Measurements from ENCODE around the gene PCBP1. TPM values are rescaled to one million over a fixed set of nuclear protein-coding genes. Genes with fewer than 3 reads are reported as not detected.
A peak's percentile ranks its signal among the peaks of the same experiment; 100 is the strongest.

The PCBP1 gene
- total and polyA plus RNA-seq, 2 donors, result 45.9 to 361 TPM

DNA sequence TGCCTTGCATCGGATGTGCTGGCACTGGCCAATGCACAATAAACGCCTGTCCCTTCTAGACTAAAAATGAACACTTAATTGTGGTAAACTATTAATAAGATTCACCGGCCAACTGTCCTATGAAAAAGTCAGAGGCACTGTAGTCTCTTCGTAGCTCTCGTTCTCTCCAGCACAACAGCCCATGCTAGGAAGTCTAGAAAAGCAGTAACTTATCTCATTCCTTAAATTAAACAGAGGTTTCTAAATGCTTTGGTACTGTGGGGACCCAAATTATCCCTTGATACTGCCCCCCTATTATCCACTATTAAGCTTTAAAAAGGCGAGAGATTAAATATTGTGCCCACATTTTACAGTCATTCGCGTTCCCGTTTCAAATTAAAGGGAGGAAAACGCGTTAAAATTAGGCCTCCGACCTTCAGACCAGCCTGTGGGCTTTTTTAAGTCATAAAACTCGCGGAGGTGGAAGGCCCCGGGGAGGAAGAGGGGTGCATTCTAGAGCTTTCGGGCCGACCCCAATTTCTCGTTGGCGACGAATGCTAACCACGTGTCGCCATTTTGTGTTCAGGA, 1.5 kb upstream of the PCBP1 start:
- H3K4me1 ChIP-seq (ENCODE audit: control insufficient read depth in 2 of 2, insufficient read depth in 2 of 2, low read length in 2 of 2), result peaks cover 25 to 39% of the 10 kb centered on the region in 2 donors
- WGBS, result 26% methylated on average over 22 of the region's 22 CpGs

DNA sequence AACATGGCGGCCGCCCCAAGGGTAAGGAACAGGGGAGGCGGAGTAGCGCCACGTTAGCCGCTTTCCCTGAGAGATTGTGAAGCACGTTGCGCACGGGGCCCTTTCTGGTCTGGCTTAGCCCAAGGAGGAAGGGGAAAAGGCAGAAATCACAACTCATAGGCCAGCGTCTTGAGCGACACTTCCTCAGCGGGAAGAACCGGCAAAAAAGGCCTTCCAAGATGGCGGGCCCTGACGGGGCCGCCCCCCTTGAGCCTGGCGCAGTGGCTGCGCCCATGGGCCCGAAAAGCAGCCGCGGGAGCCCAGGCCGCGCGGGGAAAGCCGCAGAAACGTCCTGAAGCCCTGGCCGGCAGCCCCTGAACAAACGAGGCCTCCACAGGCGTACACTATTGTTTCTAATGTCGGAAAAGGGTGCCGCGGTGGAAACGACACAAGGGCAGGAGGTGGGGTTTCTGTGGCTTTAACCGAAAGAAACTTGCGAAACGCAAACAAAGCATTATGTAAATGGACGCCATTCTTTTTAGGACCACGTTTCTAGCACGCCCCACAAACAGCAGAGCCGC, 919 bp upstream of the PCBP1 start:
- under 1% methylated on average over 40 of the region's 40 CpGs for WGBS
- Histone ChIP-seq H3K36me3 (ENCODE audit: control insufficient read depth in 2 of 2, insufficient read depth in 2 of 2, low read length in 1 of 2) (peaks cover 22 to 54% of the 10 kb centered on the region in 2 donors), H3K27me3 (ENCODE audit: control insufficient read depth in 2 of 2, insufficient read depth in 1 of 2, low read length in 1 of 2) (no peaks in the 10 kb centered on the region), H3K27ac (ENCODE audit: low read depth in 1 of 2, low read length in 1 of 2) (peak overlapping the region; percentile 100), H3K4me3 (ENCODE audit: low read length in 2 of 2) (peak overlapping the region; percentile 66 to 79), H3K9me3 (ENCODE audit: control insufficient read depth in 2 of 2, insufficient read depth in 1 of 2, low read length in 1 of 2) (peaks cover 0 to 6% of the 10 kb centered on the region in 2 donors), H3K4me1 (ENCODE audit: control insufficient read depth in 2 of 2, insufficient read depth in 2 of 2, low read length in 2 of 2) (peaks cover 29 to 44% of the 10 kb centered on the region in 2 donors)
- peak in 7 of 9 donors; percentile 78 to 94 (median 83) for DNase-seq (ENCODE audit: low read depth in 6 of 9, low spot score in 9 of 9)

More for the DNA sequence above, 1.5 kb upstream of the PCBP1 start:
- H3K4me3 ChIP-seq (ENCODE audit: low read length in 2 of 2), result peak overlapping the region; percentile 66 to 79
- peak overlapping the region; percentile 100 for H3K27ac ChIP-seq (ENCODE audit: low read depth in 1 of 2, low read length in 1 of 2)
- H3K27me3 ChIP-seq (ENCODE audit: control insufficient read depth in 2 of 2, insufficient read depth in 1 of 2, low read length in 1 of 2), result no peaks in the 10 kb centered on the region
- peaks cover 26 to 57% of the 10 kb centered on the region in 2 donors for H3K36me3 ChIP-seq (ENCODE audit: control insufficient read depth in 2 of 2, insufficient read depth in 2 of 2, low read length in 1 of 2)
- DNase-seq (ENCODE audit: low read depth in 6 of 9, low spot score in 9 of 9), result peak in 1 of 9 donors; percentile 63
- peaks cover 0 to 4% of the 10 kb centered on the region in 2 donors for H3K9me3 ChIP-seq (ENCODE audit: control insufficient read depth in 2 of 2, insufficient read depth in 1 of 2, low read length in 1 of 2)

DNA sequence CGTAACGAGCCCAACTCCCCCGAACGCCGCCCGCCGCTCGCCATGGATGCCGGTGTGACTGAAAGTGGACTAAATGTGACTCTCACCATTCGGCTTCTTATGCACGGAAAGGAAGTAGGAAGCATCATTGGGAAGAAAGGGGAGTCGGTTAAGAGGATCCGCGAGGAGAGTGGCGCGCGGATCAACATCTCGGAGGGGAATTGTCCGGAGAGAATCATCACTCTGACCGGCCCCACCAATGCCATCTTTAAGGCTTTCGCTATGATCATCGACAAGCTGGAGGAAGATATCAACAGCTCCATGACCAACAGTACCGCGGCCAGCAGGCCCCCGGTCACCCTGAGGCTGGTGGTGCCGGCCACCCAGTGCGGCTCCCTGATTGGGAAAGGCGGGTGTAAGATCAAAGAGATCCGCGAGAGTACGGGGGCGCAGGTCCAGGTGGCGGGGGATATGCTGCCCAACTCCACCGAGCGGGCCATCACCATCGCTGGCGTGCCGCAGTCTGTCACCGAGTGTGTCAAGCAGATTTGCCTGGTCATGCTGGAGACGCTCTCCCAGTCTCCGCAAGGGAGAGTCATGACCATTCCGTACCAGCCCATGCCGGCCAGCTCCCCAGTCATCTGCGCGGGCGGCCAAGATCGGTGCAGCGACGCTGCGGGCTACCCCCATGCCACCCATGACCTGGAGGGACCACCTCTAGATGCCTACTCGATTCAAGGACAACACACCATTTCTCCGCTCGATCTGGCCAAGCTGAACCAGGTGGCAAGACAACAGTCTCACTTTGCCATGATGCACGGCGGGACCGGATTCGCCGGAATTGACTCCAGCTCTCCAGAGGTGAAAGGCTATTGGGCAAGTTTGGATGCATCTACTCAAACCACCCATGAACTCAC, 673 bp downstream of the PCBP1 start:
- peaks cover 30 to 51% of the 10 kb centered on the region in 2 donors for H3K4me1 ChIP-seq (ENCODE audit: control insufficient read depth in 2 of 2, insufficient read depth in 2 of 2, low read length in 2 of 2)

DNA sequence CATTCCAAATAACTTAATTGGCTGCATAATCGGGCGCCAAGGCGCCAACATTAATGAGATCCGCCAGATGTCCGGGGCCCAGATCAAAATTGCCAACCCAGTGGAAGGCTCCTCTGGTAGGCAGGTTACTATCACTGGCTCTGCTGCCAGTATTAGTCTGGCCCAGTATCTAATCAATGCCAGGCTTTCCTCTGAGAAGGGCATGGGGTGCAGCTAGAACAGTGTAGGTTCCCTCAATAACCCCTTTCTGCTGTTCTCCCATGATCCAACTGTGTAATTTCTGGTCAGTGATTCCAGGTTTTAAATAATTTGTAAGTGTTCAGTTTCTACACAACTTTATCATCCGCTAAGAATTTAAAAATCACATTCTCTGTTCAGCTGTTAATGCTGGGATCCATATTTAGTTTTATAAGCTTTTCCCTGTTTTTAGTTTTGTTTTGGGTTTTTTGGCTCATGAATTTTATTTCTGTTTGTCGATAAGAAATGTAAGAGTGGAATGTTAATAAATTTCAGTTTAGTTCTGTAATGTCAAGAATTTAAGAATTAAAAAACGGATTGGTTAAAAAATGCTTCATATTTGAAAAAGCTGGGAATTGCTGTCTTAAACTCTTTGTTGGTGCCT, 1.4 kb downstream of the PCBP1 start:
- peak overlapping the region; percentile 100 for H3K27ac ChIP-seq (ENCODE audit: low read depth in 1 of 2, low read length in 1 of 2)
- H3K4me1 ChIP-seq (ENCODE audit: control insufficient read depth in 2 of 2, insufficient read depth in 2 of 2, low read length in 2 of 2), result peaks cover 25 to 51% of the 10 kb centered on the region in 2 donors
- DNase-seq (ENCODE audit: low read depth in 6 of 9, low spot score in 9 of 9), result no peak
- H3K27me3 ChIP-seq (ENCODE audit: control insufficient read depth in 2 of 2, insufficient read depth in 1 of 2, low read length in 1 of 2), result no peaks in the 10 kb centered on the region
- 4% methylated on average over 8 of the region's 8 CpGs for WGBS
- peak overlapping the region; percentile 66 to 99 for H3K4me3 ChIP-seq (ENCODE audit: low read length in 2 of 2)
- H3K9me3 ChIP-seq (ENCODE audit: control insufficient read depth in 2 of 2, insufficient read depth in 1 of 2, low read length in 1 of 2), result peaks cover 0 to 8% of the 10 kb centered on the region in 2 donors
- peaks cover 7 to 34% of the 10 kb centered on the region in 2 donors for H3K36me3 ChIP-seq (ENCODE audit: control insufficient read depth in 2 of 2, insufficient read depth in 2 of 2, low read length in 1 of 2)

More for the DNA sequence above, 673 bp downstream of the PCBP1 start:
- DNase-seq (ENCODE audit: low read depth in 6 of 9, low spot score in 9 of 9), result peak in 4 of 9 donors; percentile 57 to 79 (median 60)
- peak overlapping the region; percentile 66 to 99 for H3K4me3 ChIP-seq (ENCODE audit: low read length in 2 of 2)
- no peaks in the 10 kb centered on the region for H3K27me3 ChIP-seq (ENCODE audit: control insufficient read depth in 2 of 2, insufficient read depth in 1 of 2, low read length in 1 of 2)
- peaks cover 0 to 8% of the 10 kb centered on the region in 2 donors for H3K9me3 ChIP-seq (ENCODE audit: control insufficient read depth in 2 of 2, insufficient read depth in 1 of 2, low read length in 1 of 2)
- peaks cover 14 to 41% of the 10 kb centered on the region in 2 donors for H3K36me3 ChIP-seq (ENCODE audit: control insufficient read depth in 2 of 2, insufficient read depth in 2 of 2, low read length in 1 of 2)
- WGBS, result under 1% methylated on average over 58 of the region's 58 CpGs
- H3K27ac ChIP-seq (ENCODE audit: low read depth in 1 of 2, low read length in 1 of 2), result peak overlapping the region; percentile 100

DNA sequence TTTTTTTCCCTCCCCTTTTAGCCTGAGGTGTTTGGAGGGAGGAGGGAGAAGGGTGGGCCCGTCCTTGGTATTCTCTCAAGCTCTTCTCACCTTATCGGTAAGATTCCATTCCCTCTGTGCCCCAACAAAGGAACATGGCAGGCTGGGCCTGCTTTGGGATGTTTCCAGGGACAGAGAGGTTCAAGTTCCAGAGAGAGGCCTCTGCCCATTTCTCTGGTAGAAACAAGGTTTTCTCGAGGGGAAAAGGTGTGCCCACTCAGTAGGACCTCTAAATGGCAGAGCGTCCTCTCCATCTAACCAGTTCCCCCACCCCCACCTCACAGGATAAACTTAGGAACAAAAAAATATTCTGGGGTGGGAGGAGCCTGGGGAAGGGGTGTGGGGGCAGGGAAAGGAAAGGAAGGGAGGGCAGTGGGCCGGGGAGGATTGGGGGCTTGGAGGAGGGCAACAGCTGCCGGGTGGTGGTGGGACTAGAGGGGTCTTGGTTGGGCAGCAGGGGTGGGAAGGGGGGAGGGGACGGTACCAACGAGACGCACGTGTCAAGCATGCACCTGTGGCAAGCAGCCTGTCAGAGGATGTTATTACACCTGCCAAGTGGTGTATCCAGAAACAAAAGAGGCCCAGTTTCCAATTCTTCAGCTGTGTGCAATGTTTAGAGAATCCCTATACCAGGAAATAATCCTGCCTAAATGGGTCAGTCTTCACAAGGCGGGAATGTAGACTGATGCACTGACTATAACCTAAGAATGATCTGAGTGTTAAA, 2.1 kb downstream of the PCBP1 start:
- peak overlapping the region; percentile 92 to 100 for H3K27ac ChIP-seq (ENCODE audit: low read depth in 1 of 2, low read length in 1 of 2)
- H3K27me3 ChIP-seq (ENCODE audit: control insufficient read depth in 2 of 2, insufficient read depth in 1 of 2, low read length in 1 of 2), result no peaks in the 10 kb centered on the region
- H3K36me3 ChIP-seq (ENCODE audit: control insufficient read depth in 2 of 2, insufficient read depth in 2 of 2, low read length in 1 of 2), result peaks cover 7 to 27% of the 10 kb centered on the region in 2 donors
- peaks cover 30 to 55% of the 10 kb centered on the region in 2 donors for H3K4me1 ChIP-seq (ENCODE audit: control insufficient read depth in 2 of 2, insufficient read depth in 2 of 2, low read length in 2 of 2)
- WGBS, result 9% methylated on average over 11 of the region's 11 CpGs
- H3K9me3 ChIP-seq (ENCODE audit: control insufficient read depth in 2 of 2, insufficient read depth in 1 of 2, low read length in 1 of 2), result peaks cover 0 to 8% of the 10 kb centered on the region in 2 donors
- peak overlapping the region; percentile 66 to 99 for H3K4me3 ChIP-seq (ENCODE audit: low read length in 2 of 2)
- DNase-seq (ENCODE audit: low read depth in 6 of 9, low spot score in 9 of 9), result peak in 7 of 9 donors; percentile 76 to 91 (median 82)

DNA sequence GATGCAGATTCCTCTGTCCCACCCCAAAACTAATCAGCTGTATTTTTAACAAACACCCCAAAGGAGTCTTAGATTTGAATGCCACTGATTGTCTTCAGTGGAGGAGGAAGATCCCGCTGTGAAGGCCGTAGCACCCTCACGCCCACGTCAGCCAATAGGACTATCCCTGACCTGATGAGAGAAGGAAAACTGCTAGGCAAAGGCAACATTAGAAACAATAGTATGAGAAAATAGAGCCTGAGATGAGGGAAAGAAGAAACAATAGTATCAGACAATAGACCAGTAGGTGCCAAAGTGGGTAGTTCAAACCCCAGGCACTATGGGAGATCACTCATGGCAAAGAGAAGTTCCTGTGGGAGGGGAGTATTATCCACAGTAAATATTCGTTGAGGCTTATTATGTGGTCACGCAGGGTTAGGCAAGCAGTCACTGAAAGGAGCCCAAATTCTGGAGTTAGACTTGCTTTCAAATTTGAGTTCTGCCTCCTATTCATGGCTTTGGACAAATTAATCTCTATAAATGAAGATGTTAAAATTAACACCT, 2.8 kb downstream of the PCBP1 start:
- Histone ChIP-seq H3K27me3 (ENCODE audit: control insufficient read depth in 2 of 2, insufficient read depth in 1 of 2, low read length in 1 of 2) (no peaks in the 10 kb centered on the region), H3K27ac (ENCODE audit: low read depth in 1 of 2, low read length in 1 of 2) (peak overlapping the region; percentile 92 to 100), H3K9me3 (ENCODE audit: control insufficient read depth in 2 of 2, insufficient read depth in 1 of 2, low read length in 1 of 2) (peaks cover 0 to 8% of the 10 kb centered on the region in 2 donors), H3K36me3 (ENCODE audit: control insufficient read depth in 2 of 2, insufficient read depth in 2 of 2, low read length in 1 of 2) (peaks cover 7 to 27% of the 10 kb centered on the region in 2 donors), H3K4me1 (ENCODE audit: control insufficient read depth in 2 of 2, insufficient read depth in 2 of 2, low read length in 2 of 2) (peaks cover 33 to 56% of the 10 kb centered on the region in 2 donors), H3K4me3 (ENCODE audit: low read length in 2 of 2) (peak overlapping the region; percentile 66 to 99)
- WGBS, result 78% methylated on average over 6 of the region's 6 CpGs
- no peak for DNase-seq (ENCODE audit: low read depth in 6 of 9, low spot score in 9 of 9)

DNA sequence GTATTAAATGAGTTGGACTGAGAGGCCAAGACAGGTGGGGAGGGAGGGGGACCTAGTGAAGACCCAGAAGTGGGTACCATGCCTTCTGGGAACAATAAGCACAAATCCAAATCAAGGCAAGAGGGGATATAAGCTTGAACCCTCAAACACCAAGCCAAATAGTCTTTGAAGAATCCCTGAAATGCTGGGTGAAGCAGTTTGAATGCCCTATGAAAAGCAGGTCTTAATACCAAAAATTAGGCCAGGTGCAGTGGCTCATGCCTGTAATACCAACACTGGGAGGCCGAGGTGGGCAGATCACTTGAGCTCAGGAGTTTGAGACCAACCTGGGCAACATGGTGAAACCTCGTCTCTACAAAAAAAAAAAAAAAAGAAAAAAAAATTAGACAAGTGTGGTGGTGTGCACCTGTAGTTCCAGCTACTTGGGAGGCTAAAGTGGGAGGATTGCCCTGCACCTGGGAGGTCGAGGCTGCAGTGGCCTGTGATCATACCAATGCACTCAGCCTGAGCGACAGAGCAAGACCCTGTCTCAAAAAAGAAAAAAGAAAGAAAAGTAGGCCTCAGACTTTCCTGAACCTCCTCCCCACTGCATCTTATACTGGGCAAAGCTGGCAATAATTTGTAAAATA, 3.5 kb downstream of the PCBP1 start:
- H3K4me3 ChIP-seq (ENCODE audit: low read length in 2 of 2), result no peak overlapping the region
- WGBS, result 97% methylated on average over 4 of the region's 4 CpGs
- H3K9me3 ChIP-seq (ENCODE audit: control insufficient read depth in 2 of 2, insufficient read depth in 1 of 2, low read length in 1 of 2), result peaks cover 0 to 10% of the 10 kb centered on the region in 2 donors
- H3K4me1 ChIP-seq (ENCODE audit: control insufficient read depth in 2 of 2, insufficient read depth in 2 of 2, low read length in 2 of 2), result peaks cover 34 to 56% of the 10 kb centered on the region in 2 donors
- peak overlapping the region; percentile 69 to 100 for H3K27ac ChIP-seq (ENCODE audit: low read depth in 1 of 2, low read length in 1 of 2)
- H3K36me3 ChIP-seq (ENCODE audit: control insufficient read depth in 2 of 2, insufficient read depth in 2 of 2, low read length in 1 of 2), result peaks cover 7 to 27% of the 10 kb centered on the region in 2 donors
- no peaks in the 10 kb centered on the region for H3K27me3 ChIP-seq (ENCODE audit: control insufficient read depth in 2 of 2, insufficient read depth in 1 of 2, low read length in 1 of 2)
- DNase-seq (ENCODE audit: low read depth in 6 of 9, low spot score in 9 of 9), result no peak
